Bronchial epithelial cell (primary cell): ENCODE data around the gene PTRH1. TPM values are rescaled to one million over a fixed set of nuclear protein-coding genes. Genes with fewer than 3 reads are reported as not detected.

Experiments used
- DNase-seq: peaks from one replicate; pipeline ENCODE4 v3.0.0-alpha.2; 2010; ENCODE audit warnings: low read depth
- FAIRE-seq: peaks from 2 replicates; lab custom pipeline; 2011; peaks lifted over from hg19 to GRCh38; lab: Jason Lieb, UNC
- H3K27me3 ChIP-seq: 2 replicates; pipeline ENCODE4 v1.5.1; 2011; ENCODE audit warnings: low read length; ENCODE audit not compliant: control insufficient read depth, insufficient read depth
- H3K36me3 ChIP-seq: 2 replicates; pipeline ENCODE4 v1.5.1; 2011; ENCODE audit warnings: low read length; ENCODE audit not compliant: control insufficient read depth, insufficient read depth
- H3K4me3 ChIP-seq: 2 replicates; pipeline ENCODE4 v1.5.1; 2011; ENCODE audit warnings: mild to moderate bottlenecking, low read depth, low read length, control low read depth
- CTCF ChIP-seq: IDR thresholded peaks from 2 replicates; pipeline ENCODE4 v1.5.1; 2011; ENCODE audit warnings: mild to moderate bottlenecking, moderate library complexity, low read length, control low read depth, inconsistent platforms; ENCODE audit not compliant: insufficient read depth, severe bottlenecking
- total RNA-seq: library from RNA; depleted of rRNA; stranded (reverse); fragments of >200 nt; gene quantifications from 2 replicates; pipeline ENCODE4 v1.2.1, GENCODE V29; 2014

The PTRH1 gene
- total RNA-seq, 1 donor from 2014 or later: 26.6 TPM

GRCh38 chr9:127710204-127710783 lies 5.2 kb downstream of the PTRH1 start:
- TF ChIP-seq CTCF: no peak
- H3K4me3 ChIP-seq: no peak overlapping the region
- H3K36me3 ChIP-seq: peaks cover 3% of the 10 kb centered on the region
- no peak for DNase-seq
- FAIRE-seq: no peak
- H3K27me3 ChIP-seq: no peaks in the 10 kb centered on the region

DNA sequence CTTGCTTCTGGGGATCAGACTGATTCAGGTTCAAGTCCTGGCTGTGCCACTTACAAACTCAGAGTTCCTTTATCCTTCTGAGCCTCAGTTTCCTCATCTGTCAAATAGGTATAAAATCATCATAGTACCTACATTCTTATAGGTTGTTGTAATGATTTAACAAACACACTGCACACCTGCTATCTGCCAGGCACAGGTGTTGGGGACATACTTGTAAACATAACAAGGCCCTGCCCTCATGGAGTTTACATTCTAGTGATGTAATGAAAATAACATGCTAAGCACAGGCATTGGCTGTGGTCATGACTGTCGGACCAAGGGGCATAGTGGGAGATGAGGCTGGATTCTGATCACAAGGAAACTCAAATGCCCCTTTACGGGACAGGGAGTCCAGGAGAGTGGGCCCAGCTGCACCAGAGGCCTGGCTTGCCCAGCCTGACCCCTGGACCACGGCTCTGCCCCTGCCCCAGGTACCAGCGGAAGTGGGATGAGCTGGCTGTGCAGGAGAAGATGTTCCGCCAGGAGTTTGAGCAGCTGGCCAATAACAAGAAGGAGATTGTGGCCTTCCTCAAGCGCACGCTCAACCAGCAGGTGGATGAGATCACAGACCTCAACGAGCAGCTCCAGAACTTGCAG lies 6.4 kb downstream of the PTRH1 start:
- DNase-seq: no peak
- H3K27me3 ChIP-seq: no peaks in the 10 kb centered on the region
- FAIRE-seq: no peak
- H3K36me3 ChIP-seq: peaks cover 3% of the 10 kb centered on the region
- no peak overlapping the region for H3K4me3 ChIP-seq
- TF ChIP-seq CTCF: no peak

DNA sequence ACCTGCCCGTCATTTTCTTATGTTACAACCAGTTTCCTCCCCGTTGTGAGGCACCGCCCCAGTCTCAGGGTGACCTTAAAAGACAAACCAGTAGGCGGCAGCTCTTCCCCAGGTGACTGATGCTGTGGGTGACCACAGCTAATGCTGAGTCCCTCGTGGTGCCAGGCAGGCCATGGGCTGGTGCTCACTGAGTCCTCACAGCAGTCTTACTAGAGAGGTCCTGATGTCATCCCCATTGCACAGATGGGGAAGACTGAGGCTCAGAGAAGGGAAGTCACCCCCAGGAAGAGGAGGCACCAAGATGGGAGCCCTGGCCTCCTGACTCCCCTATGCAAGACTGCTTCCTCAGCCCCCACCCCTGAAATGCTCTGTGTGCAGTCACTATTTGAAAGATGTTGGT lies 7.7 kb downstream of the PTRH1 start:
- no peaks in the 10 kb centered on the region for H3K27me3 ChIP-seq
- peak; percentile 22 for TF ChIP-seq CTCF
- no peak overlapping the region for H3K4me3 ChIP-seq
- no peak for DNase-seq
- peaks cover 3% of the 10 kb centered on the region for H3K36me3 ChIP-seq
- FAIRE-seq: peak; percentile 18

DNA sequence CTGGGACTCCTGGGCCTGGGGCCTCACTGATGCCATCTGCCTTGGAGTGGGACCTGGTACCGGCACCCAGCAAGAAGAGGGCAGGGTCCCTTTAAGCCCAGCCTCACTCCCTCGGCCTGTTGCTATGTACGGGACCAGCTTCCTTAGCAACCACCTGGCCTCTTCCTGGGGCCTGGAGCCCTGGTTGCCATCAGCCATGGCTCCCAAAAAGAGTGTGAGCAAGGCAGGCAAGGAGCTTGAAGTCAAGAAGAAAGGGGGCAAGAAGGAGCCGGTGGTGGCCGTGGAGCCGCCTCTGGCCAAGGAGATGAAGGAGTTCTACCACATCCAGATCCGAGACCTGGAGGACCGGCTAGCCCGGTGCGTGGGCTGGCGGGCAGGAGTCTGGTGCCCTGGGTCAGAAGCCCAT lies 8.6 kb downstream of the PTRH1 start, which contains the start of gene CFAP157:
CFAP157 (plus strand) TSS at position 153 of the 406 bp plus-strand sequence; CDS start at position 197, 44 bp downstream.
- no peak within 1 kb of the TSS for H3K4me3 ChIP-seq
- DNase-seq (peak; percentile 22), FAIRE-seq (no peak)
- no peaks in the 10 kb centered on the region for H3K36me3 ChIP-seq
- TF ChIP-seq CTCF: no peak
- H3K27me3 ChIP-seq: no peaks in the 10 kb centered on the region

- Histone ChIP-seq H3K4me3 (no peak overlapping the region), H3K36me3 (no peaks in the 10 kb centered on the region), H3K27me3 (no peaks in the 10 kb centered on the region)
- FAIRE-seq (peak; percentile 50), DNase-seq (no peak)
- TF ChIP-seq CTCF: no peak
Measured at GRCh38 chr9:127705577-127706379, 9.7 kb downstream of the PTRH1 start.
